Measurements from ENCODE around the gene CSMD2.

Gene CSMD2

DNA sequence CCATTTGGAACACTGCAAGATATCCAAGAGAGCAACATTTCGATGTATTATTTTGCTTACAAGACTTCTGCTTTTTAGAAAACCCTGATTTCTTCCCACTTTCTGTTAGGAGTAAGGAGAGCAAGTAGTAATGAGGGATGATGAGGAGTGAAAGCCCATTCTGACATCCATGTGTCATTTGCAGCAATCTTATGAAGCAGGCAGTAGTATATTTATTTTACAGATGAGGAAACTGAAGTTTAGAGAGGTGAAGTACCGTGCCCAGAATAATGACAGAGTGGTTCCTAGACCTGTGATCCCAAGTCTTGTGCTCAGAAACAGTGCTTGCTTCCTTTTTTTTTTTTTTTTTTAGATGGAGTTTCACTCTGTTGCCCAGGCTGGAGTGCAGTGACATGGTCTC is 699.7 kb downstream of the CSMD2 start:
- DNase-seq = no peak

DNA sequence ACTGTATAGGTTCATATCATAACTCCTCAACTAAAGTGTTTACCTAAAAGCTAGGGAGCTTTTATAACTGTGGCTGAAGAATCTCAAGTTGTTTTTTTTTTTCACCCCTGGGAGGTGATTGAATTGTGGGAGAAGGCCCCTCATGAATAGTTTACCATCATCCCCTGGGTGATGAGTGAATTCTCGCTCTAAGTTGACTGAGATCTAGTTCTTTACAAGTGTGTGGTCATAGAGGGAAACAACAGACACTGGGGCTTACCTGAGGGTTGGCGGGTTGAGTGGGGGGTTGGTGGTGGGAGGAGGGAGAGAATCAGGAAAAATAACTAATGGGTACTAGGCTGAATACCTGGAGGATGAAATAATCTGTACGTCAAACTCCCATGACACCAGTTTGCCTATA is 700.5 kb downstream of the CSMD2 start:
- DNase-seq = no peak

All from EL (cell line).